HG02763 (cell line): ENCODE data around the gene SPINK9.
"Not testable (repeated sequence)": the region's sequence is repeated elsewhere in the genome, so short reads cannot be mapped to it uniquely, and the experiment has no call there.

ENCODE experiments used
- ATAC-seq: cut with Tn5 transposase; IDR thresholded peaks from one replicate; pipeline ENCODE4 v1.9.1; 2021; ENCODE audit warnings: mild to moderate bottlenecking, moderate library complexity; ENCODE audit not compliant: unreplicated experiment

The SPINK9 gene, protein sequence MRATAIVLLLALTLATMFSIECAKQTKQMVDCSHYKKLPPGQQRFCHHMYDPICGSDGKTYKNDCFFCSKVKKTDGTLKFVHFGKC

DNA sequence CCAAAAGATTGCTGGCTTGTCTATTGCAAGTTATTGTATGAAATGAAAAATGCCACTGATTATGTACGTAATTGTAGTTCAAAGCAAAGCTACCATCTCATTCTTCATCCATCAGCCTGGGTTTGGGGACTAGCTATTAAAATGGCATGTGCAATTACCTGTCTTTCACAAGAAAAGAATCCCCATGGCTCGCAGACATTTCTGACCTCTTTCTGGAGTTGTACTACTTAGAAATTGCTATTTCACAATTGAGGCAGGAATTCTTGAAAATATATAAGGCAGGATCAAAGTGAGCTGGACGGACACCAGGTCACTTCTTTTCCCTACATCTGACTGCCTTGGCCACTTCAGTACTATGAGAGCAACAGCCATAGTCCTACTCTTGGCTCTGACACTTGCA is at the start of gene SPINK9:
Gene SPINK9, plus strand, starts transcription at position 301 of the 400 bp plus-strand sequence. Its CDS starts 55 bp downstream, at position 356.
- no peak for ATAC-seq

DNA sequence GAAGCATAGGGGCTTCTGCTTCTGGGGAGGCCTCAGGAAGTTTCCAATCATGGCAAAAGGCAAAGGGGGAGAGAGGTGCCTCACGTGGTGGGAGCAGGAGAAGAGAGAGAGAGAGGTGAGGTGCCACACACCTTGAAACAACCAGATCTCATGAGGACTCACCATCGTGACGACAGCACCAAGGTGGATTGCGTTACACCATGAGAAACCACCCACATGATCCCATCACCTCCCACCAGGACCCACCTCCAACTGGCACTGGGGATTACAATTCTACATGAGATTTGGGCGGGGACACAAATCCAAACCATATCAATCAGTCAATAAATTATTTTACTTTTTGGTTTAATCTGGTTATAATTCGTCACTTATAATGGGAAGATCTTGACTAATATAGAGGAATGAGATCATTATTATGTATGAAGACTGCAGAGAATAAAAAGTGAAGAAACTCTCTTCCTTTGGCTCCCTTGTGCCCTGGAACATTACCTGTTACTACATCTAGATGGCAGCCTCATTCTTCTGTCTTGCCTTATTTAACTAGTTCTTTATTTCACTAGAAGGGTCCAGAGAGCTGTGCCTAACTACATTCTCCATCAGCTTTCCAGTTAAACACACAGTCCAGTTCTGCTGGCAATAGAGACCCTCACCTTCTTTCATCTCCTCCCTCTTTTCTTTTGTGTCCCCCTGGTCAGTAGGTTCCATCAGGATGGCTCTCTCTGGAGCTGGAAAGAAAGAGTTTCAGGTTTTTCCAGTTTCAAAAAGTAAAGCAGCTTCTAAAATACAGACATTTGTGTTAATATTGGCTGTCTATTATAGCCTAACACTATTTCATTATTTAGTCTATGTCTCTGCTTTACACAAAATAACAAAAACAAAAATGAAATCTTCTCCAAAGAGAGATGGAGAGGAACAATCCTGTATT is 44.8 kb upstream of the SPINK9 start:
- no peak for ATAC-seq

DNA sequence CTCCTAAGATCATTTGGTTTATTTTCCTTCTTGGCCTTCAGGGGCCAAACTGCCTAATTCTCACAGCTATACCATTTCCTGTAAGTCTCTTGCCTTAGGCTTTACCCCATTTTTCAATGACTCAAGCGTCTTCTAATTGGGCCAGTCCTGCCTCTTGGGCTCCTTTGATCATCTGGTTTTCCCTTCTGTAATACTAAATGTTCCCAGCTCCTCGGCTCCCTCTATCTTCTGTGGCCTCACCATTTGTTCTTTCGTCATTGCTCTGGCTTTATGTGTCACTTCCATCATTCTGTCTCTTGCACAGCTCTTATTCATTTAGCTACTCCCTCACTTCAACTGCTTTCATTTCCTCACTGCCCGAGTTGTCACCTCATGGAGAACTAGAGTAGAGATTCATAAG is 37.6 kb upstream of the SPINK9 start:
- ATAC-seq: no peak

DNA sequence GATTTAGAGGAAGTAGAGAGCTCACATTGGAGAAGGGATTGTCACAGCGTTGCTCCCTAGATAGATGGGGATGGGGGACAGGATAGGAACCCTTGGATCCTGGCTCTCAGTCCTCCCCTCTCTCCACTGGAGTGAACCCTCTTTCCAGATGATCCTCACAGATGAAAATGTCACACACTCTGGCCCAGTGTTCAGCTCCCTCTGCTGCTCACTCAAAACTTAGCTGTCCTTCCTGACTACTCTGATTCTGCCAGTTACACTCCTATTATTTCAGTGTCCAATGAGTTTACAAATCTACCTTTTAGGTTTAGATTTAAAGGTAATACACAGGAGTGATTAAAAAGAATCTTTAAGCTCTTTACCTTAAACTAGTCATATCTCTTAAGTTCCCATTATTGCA is 28.9 kb upstream of the SPINK9 start:
- ATAC-seq: no peak

DNA sequence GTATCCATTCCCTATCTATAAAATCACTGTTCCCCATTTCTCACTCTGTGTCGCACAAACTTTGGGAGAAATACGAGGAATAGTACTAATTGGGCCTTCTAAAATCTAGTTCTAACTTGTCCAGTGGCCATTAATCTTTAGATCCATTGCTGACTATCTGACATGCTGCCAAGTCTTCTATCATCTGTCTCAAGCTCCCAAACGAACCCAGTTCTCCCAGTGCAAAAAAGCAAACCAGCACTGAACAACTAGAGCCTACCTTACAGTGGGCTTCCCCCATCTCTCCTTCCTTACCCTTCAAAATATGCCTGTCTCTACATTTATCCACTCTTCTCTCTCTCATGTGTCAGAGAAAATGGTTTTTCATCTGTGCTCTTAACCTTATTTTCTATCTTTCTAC is 26.3 kb upstream of the SPINK9 start:
- no peak for ATAC-seq

DNA sequence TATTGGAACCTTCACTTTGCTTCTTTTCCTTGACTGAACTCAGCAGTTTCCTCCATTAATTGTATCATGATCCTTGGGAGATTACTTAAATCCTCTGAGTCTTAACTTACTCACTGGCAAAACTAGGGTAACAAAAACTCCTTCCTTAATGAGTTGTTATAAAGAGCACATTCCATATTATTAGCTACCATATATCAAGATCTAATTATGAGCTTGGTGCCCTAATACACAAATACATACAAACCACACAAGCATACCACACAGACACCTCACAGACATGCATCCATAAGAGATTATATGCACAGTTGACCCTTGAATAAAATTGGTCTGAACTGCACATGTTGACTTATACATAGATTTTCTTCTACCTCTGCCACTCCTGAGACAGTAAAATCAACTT is 25.6 kb upstream of the SPINK9 start:
- ATAC-seq: no peak

DNA sequence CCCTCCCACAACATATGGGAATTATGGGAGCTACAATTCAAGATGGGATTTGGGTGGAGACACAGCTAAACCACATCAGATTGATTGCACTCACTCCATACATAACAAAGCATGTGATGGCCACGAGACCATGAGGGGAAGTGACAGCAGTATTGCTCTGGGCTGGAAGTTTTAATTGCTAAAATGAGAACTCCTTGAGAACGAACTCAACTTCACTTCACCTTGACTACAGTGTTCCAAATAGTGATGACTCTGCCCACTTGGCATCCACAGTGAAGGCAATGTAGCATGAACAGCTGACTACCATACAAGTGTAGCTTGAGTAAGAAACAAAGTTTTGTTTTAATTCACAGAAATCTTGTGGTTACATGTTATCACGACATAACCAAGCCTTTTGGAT is 23.9 kb upstream of the SPINK9 start:
- no peak for ATAC-seq

DNA sequence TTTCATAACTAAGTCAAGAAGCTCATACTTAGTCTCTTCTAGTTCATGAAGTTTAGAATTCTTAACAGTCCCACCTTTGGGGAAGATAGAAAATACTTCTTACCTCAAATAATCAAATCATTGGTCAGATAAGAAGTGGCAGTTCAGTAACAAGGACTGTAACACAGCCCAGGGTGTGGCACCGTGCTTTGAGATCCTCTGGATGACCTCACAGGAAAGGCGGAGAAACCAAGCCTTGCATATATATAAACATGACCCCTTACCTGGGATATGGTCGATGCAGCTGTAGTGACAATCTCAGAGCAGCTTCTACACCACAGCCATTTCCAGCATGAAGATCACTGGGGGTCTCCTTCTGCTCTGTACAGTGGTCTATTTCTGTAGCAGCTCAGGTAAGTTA is 23.2 kb upstream of the SPINK9 start, which contains the start of gene SPINK7:
Gene SPINK7, plus strand, starts transcription at position 271 of the 400 bp plus-strand sequence. Its CDS starts 61 bp downstream, at position 332.
- ATAC-seq: no peak

DNA sequence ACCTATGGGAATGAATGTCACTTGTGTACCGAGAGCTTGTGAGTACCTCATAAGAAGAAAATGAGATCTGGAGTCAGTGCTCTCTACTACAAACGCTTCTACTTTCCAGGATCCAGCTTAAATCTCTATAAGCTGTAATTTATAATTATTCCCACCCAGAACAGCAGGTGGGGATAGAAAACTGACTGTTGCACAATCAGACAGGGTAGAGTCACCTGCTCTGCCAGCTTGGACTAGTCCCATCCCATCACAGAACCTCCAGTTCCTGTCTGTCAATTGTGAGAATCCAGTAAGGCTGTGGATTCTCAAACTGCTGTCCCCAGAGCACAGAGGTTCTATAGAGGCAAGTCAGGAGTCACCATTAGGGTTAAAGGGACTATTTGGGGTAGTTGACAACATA is 21.2 kb upstream of the SPINK9 start:
- ATAC-seq: no peak

DNA sequence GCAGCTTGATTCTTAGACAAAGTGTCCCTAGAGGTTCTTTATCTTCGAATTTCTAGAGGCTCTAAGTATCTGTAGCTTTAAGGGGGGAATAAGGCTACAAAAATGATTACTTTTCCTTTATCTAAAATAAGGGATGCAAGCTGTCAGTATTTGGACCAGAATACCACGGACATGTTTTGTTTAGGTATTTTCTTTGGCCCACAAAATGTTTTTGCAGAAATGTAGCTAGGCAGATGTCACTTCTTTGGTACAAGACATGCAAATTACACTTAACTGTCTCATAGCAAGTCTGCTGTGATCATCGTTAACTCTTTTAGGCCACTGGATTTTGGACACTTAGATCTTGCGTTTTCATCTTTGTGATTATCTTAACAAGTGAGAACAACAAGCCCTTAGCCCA is 20.6 kb upstream of the SPINK9 start:
- no peak for ATAC-seq

DNA sequence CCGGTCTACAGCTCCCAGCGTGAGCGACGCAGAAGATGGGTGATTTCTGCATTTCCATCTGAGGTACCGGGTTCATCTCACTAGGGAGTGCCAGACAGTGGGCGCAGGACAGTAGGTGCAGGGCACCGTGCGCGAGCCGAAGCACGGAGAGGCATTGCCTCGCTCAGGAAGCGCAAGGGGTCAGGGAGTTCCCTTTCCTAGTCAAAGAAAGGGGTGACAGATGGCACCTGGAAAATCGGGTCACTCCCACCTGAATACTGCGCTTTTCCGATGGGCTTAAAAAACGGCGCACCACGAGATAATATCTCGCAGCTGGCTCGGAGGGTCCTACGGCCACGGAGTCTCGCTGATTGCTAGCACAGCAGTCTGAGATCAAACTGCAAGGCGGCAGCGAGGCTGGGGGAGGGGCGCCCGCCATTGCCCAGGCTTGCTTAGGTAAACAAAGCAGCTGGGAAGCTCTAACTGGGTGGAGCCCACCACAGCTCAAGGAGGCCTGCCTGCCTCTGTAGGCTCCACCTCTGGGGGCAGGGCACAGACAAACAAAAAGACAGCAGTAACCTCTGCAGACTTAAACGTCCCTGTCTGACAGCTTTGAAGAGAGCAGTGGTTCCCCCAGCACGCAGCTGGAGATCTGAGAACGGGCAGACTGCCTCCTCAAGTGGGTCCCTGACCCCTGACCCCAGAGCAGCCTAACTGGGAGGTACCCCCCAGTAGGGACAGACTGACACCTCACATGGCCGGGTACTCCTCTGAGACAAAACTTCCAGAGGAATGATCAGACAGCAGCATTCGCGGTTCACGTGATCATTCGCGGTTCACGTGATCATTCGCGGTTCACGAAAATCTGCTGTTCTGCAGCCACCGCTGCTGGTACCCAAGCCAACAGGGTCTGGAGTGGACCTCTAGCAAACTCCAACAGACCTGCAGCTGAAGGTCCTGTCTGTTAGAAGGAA is 15.1 kb upstream of the SPINK9 start:
- ATAC-seq: not testable (repeated sequence)

DNA sequence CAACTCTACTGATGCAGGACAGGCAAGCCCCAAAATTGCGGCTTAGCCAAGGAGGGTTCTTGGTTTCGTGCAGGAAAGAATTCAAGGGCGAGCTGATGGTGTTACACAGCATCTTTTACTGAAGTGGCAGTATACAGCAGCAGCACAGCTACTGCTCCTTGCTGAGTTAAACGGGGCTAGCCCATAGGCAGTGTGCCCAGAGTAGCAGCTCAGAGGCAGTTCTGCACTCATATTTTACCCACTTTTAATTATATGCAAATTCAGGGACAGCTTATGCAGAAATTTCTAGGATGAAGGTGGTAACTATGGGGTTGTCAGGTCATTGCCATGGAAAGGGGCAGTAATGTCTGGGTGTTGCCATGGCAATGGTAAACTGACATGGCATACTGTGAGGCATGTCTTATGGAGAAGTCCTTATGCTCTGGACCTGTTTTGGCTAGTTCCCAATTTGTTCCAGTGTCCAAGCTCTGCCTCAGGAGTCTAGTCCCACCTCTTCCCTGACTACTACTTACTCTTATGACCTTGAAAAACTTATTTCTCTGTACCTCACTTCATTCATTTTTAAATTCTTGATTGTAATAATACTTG is 2.0 kb upstream of the SPINK9 start:
- ATAC-seq: no peak

DNA sequence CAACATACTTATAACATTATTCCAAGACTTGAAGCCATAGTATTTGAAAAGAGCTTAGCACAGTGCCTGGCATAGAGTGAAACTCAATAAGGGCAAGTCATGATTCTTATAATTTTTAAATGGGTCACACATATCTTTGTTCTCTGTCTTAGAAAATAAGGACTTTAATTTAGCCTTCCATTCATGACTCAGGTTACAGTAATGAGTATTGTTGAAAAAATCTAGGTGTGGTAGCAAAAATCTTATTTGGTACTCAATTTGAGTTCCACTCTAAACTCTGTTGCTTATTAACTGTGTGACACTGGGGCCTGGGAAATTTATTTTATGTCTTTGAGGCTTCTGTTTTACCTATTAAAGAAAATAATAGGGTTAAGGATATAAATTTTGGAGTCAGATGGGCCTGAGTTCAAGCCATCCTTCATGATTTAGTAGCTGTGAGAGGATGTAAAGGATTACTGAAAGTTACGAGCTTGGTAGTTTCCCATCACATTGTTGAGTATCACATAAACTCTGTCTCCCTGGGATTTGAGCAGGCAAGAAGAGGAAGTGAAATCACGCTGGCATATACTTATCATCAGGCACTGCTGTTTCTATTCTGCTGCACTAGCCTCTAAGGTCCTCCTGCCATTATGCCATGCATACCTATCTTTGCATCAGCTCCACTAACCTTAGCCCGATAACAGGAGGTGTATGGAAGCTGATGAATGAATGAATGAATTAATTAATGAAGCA is 1.5 kb downstream of the SPINK9 start:
- no peak for ATAC-seq

DNA sequence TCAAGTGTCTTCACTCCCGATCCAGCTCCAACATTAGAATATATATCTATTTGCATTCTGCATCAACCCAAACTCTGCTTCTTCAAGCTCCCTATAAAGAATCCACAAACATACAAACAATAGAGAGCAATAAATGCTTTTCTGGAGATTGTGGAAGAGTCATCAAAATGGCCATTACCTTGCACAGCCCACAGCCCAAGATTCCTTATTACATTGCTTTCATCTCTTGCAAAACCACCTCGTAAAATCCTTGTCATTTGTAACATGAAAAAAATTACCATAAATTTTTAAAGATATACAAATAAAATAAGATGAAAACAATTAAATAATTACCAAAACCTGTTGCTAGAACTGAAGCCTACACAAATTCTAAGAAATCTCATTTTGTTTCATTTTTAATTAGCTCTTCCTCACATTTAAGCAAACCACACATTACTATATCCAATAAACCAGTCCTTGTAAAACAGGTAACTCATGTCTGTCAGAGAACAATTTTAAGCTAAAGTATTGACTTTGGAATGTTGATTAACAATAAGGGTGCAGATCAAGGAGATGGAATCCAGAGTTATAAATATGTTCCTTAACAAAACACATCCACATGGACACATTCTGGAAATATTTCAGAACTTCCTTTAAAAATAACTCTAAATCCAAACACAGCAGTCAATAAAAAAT is 7.1 kb downstream of the SPINK9 start:
- no peak for ATAC-seq

DNA sequence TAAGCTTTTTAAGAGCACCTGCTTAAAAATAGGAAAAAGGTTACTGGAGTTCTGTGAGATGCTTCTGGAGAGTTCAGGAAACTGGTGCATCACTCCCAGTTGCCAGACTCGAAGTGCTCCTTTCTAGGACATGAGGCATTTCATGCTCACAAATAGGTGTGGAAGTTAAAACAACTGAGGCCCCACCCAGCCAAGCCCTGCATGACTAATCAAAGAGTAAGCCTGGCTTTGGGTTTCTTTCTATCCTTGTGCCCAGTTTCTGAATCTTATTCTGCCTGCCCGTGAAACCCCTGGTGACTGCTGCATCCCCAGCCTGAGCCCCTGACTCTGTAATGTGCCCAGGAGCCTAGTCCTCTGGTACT is 7.7 kb downstream of the SPINK9 start:
- no peak for ATAC-seq

DNA sequence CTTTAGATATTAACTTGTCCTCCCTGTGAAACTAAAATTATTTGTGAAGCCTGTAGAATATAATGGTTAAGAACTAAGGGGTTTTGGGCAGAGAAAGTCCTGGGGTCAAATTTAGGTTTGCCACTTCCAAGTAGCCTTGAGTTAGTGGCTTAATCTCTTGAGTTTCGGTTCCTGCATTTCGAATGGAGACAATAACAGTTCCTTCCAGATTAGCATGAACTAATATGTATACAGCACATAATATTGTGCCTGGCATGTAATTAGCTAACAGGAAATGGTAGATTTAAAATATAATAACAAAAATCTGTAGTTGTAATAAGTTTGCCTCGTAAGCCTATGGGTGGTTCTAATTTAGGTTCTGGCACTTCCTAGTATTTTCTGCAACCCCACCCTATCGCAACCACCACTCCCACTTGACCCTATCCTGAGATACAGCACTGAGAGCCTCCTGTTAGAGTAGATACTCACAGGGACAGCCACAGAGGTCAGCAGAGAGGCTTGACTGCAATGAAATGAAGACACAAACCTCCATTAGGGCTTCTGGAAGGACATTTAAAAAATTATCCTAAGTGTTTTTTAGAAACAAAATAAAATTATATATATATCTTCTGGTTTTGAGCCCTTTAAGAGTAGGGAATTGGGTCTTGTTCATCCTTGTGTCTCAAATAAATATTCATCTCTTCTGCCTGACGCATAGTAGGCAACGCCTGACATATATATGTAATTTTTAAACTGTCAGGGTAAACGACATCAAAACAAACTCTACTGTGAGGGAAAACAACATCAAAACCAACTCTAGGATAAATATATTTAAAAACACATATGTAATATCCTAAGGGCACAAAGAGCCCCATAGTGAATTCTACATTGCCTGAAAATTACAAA is 8.5 kb downstream of the SPINK9 start:
- ATAC-seq: no peak

DNA sequence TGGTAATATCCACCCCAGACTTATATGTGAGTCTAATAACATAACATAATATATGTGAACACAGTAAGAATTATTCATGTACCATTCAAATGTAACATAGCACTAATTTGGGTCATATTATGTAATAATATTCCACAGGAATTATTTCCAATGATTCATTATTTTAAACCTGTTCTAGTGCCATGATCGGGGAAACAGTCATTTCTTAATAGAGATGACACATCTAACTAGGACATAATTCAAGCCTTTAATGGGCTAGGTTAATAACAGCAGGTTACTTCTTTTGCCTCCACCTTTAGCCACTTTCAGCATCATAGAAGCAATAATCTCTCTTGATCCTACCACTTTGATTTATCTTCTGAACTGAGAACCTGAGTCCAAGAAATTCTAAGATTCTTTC is 12.3 kb downstream of the SPINK9 start:
- no peak for ATAC-seq

DNA sequence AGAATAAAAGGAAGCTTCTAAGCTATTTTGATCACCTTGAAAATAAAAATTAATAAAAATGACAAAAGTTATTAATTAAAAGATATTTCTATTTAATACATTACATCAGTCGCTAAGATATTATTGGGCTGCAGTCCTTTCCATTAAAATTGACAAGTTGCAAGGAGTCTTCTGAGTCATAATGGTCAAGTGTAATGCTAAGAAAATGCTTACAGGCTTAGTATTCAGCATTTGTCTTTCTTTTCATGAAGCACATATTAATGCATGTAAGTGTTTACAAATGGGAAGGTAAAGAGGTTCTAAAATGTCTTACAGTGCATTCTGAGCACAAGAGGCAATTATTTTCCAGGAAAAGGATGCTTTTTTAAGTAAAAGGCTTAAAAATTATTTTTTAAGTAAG is 17.3 kb downstream of the SPINK9 start:
- no peak for ATAC-seq

DNA sequence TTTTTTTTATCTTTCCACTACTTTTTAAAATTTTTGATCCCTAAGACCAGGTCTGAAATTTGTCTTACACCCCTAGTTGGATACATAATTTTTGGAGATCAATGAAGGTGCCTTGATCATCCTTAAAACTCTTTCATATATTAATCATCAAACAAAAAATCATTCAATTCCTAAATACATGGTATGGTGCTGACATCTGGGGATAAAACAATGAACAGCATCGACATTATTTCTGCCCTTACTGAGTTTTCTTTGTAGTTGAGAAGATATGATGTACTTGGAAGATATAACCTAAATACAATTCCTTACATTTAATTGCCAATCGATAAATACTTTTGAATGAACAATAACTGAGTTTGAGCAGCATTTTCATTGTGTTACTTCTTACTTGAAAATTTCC is 18.3 kb downstream of the SPINK9 start:
- no peak for ATAC-seq
